Neural progenitor cell (in vitro differentiated cells): ENCODE measurements around the gene TMCC3. TPM values are rescaled to one million over a fixed set of nuclear protein-coding genes. Genes with fewer than 3 reads are reported as not detected.

Experiments used
- DNase-seq: peaks from one replicate; pipeline ENCODE4 v3.0.0-alpha.2; 2016; ENCODE audit warnings: low spot score
- H2AFZ ChIP-seq: fragments of 200-600 bp; sonication (generic); replicated peaks from 2 replicates; pipeline ENCODE4 v1.6.1; 2016; ENCODE audit warnings: antibody characterized with exemption
- H3F3A ChIP-seq: fragments of 200-600 bp; sonication (generic); 2 replicates; pipeline ENCODE4 v1.6.1; 2016; ENCODE audit warnings: antibody characterized with exemption, low read depth
- H3K27ac ChIP-seq: fragments of 200-600 bp; sonication (generic); 2 replicates; pipeline ENCODE4 v1.5.1; 2016; ENCODE audit warnings: mild to moderate bottlenecking
- H3K27me3 ChIP-seq: fragments of 200-600 bp; sonication (generic); 2 replicates; pipeline ENCODE4 v1.6.1; 2016; ENCODE audit warnings: mild to moderate bottlenecking, moderate library complexity
- H3K36me3 ChIP-seq: fragments of 200-600 bp; sonication (generic); 2 replicates; pipeline ENCODE4 v1.5.1; 2016
- H3K4me1 ChIP-seq: fragments of 200-600 bp; sonication (generic); 2 replicates; pipeline ENCODE4 v1.6.1; 2016; ENCODE audit warnings: mixed run types
- H3K4me2 ChIP-seq: fragments of 200-600 bp; sonication (generic); 2 replicates; pipeline ENCODE4 v1.6.1; 2016
- H3K4me3 ChIP-seq: fragments of 200-600 bp; sonication (generic); 2 replicates; pipeline ENCODE4 v1.5.1; 2016
- H3K79me2 ChIP-seq: fragments of 200-600 bp; sonication (generic); 2 replicates; pipeline ENCODE4 v1.6.1; 2016; ENCODE audit warnings: low read depth
- H3K9ac ChIP-seq: fragments of 200-600 bp; sonication (generic); 2 replicates; pipeline ENCODE4 v1.6.1; 2016
- H3K9me3 ChIP-seq: fragments of 200-600 bp; sonication (generic); 2 replicates; pipeline ENCODE4 v1.5.1; 2016; ENCODE audit warnings: low read depth
- H4K20me1 ChIP-seq: fragments of 200-600 bp; sonication (generic); 2 replicates; pipeline ENCODE4 v1.6.1; 2016; ENCODE audit warnings: low read depth
- H3K27ac Mint-ChIP-seq: 3 replicates; pipeline ENCODE4 v1.8.0; 2021; ENCODE audit warnings: mixed read lengths
- H3K27me3 Mint-ChIP-seq: 2 replicates; pipeline ENCODE4 v1.8.0; 2022; ENCODE audit warnings: low read depth, mild to moderate bottlenecking, inconsistent platforms, moderate library complexity, mixed read lengths; ENCODE audit not compliant: insufficient read depth
- H3K36me3 Mint-ChIP-seq: 3 replicates; pipeline ENCODE4 v1.8.0; 2021; ENCODE audit warnings: mixed read lengths
- H3K4me1 Mint-ChIP-seq: 3 replicates; pipeline ENCODE4 v1.8.0; 2021; ENCODE audit warnings: mixed read lengths
- H3K4me3 Mint-ChIP-seq: 3 replicates; pipeline ENCODE4 v1.8.0; 2021; ENCODE audit warnings: mild to moderate bottlenecking, moderate library complexity, mixed read lengths
- H3K9me3 Mint-ChIP-seq: 3 replicates; pipeline ENCODE4 v1.8.0; 2020; ENCODE audit warnings: mixed read lengths
- EZH2 ChIP-seq: fragments of 200-600 bp; sonication (generic); IDR thresholded peaks from 2 replicates; pipeline ENCODE4 v1.6.1; 2017; ENCODE audit warnings: antibody characterized with exemption, mild to moderate bottlenecking, moderate library complexity
- EZH2phosphoT487 ChIP-seq: fragments of 200-600 bp; sonication (generic); IDR thresholded peaks from 2 replicates; pipeline ENCODE4 v1.6.1; 2017; ENCODE audit warnings: antibody characterized with exemption
- total RNA-seq: library from RNA; depleted of rRNA; stranded (reverse); fragments of >200 nt; gene quantifications from 2 replicates; pipeline ENCODE4 v1.2.3, GENCODE V29; 2015; ENCODE audit warnings: low replicate concordance
- TF ChIP-seq, protein P1 (sequence below): fragments of 200-600 bp; sonication (generic); IDR thresholded peaks from 2 replicates; pipeline ENCODE4 v1.5.1; 2017; ENCODE audit warnings: antibody characterized with exemption, mild to moderate bottlenecking

TMCC3 gene
- total RNA-seq, 1 donor from 2014 or later, result 9.5 TPM

DNA sequence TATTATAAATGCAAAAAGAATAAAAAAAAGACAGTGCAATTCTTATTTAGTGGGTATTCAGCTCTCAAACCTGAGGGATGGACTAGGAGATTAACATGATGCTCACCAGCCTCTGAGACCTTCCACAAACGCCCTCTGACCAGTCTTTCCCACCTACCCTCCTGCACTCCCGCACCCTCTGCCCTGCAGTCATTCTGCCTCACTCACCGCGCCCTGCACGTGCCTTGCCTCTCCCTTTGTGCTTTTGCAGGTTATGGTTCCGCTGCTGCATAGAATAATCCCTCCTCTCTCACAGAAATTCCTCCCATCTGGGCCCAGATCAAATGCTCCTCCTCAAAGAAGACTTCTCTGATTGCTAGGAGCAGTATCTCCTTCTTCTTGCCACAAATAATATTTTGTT is 28.5 kb upstream of the TMCC3 start:
- Histone ChIP-seq H3K79me2 (no peaks in the 10 kb centered on the region), H2AFZ (no peak overlapping the region), H3F3A (no peaks in the 10 kb centered on the region), H3K9me3 (no peaks in the 10 kb centered on the region), H3K4me3 (no peak overlapping the region), H3K4me1 (no peaks in the 10 kb centered on the region), H3K27ac (no peak overlapping the region), H3K9ac (no peak overlapping the region), H3K27me3 (no peaks in the 10 kb centered on the region), H4K20me1 (no peaks in the 10 kb centered on the region), H3K36me3 (no peaks in the 10 kb centered on the region), H3K4me2 (no peak overlapping the region)
- peaks cover 8% of the 10 kb centered on the region for H3K27me3 Mint-ChIP-seq
- H3K4me1 Mint-ChIP-seq, result peaks cover 8% of the 10 kb centered on the region
- H3K36me3 Mint-ChIP-seq, result no peaks in the 10 kb centered on the region
- no peak for DNase-seq
- TF ChIP-seq, protein P1, sequence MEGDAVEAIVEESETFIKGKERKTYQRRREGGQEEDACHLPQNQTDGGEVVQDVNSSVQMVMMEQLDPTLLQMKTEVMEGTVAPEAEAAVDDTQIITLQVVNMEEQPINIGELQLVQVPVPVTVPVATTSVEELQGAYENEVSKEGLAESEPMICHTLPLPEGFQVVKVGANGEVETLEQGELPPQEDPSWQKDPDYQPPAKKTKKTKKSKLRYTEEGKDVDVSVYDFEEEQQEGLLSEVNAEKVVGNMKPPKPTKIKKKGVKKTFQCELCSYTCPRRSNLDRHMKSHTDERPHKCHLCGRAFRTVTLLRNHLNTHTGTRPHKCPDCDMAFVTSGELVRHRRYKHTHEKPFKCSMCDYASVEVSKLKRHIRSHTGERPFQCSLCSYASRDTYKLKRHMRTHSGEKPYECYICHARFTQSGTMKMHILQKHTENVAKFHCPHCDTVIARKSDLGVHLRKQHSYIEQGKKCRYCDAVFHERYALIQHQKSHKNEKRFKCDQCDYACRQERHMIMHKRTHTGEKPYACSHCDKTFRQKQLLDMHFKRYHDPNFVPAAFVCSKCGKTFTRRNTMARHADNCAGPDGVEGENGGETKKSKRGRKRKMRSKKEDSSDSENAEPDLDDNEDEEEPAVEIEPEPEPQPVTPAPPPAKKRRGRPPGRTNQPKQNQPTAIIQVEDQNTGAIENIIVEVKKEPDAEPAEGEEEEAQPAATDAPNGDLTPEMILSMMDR, result no peak
- no peak for TF ChIP-seq EZH2
- no peak for TF ChIP-seq EZH2phosphoT487
- H3K4me3 Mint-ChIP-seq, result no peak overlapping the region
- no peak overlapping the region for H3K27ac Mint-ChIP-seq
- H3K9me3 Mint-ChIP-seq, result peaks cover 3% of the 10 kb centered on the region

DNA sequence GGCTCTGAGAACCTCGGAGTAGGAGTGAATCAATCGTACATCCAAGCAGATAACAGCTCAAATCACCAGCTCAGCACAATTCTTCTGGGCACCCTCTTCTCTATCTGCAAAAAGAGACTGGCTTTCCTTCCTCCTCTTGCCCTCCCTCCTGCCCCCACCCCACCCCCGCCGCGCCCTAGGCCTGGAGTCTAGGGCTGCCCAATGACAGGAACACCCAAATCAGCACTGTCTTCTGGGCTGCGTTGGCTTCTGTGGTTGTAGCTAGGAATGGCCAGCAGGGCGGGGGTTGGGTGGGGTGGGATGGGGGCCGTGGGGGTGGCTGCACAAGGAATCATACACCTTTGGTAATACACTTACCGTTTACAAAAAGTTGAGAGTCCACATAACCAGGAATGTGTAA is 28.0 kb upstream of the TMCC3 start:
- TF ChIP-seq, protein P1, result no peak
- no peak overlapping the region for H3K27ac ChIP-seq
- no peaks in the 10 kb centered on the region for H3K9me3 ChIP-seq
- no peaks in the 10 kb centered on the region for H3K36me3 Mint-ChIP-seq
- no peak overlapping the region for H3K4me3 Mint-ChIP-seq
- DNase-seq, result no peak
- peaks cover 3% of the 10 kb centered on the region for H3K9me3 Mint-ChIP-seq
- no peaks in the 10 kb centered on the region for H4K20me1 ChIP-seq
- H3F3A ChIP-seq, result no peaks in the 10 kb centered on the region
- no peak overlapping the region for H3K4me3 ChIP-seq
- H3K9ac ChIP-seq, result no peak overlapping the region
- H3K4me1 ChIP-seq, result no peaks in the 10 kb centered on the region
- no peaks in the 10 kb centered on the region for H3K79me2 ChIP-seq
- no peak overlapping the region for H3K27ac Mint-ChIP-seq
- peaks cover 6% of the 10 kb centered on the region for H3K27me3 Mint-ChIP-seq
- no peak overlapping the region for H2AFZ ChIP-seq
- H3K36me3 ChIP-seq, result no peaks in the 10 kb centered on the region
- no peak overlapping the region for H3K4me2 ChIP-seq
- no peaks in the 10 kb centered on the region for H3K27me3 ChIP-seq
- peaks cover 11% of the 10 kb centered on the region for H3K4me1 Mint-ChIP-seq

DNA sequence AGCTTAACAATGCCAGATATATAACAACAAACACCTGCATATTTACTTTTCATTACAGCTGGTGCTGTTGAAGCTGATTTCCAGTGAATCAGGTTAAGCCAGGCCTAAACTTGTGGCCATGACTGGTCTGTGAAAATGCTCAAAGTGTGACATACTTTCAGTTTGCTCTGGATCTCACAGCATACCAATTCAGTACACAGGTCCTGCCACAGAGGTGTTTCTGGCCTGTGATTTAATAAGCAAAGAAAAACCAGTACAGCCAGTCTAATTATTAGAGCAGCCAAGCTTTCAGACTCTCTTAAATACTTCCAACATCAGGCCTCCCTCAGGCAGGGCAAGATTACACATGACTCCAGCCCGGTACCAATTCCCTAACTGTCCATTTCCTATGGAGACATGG is 27.4 kb upstream of the TMCC3 start:
- peaks cover 12% of the 10 kb centered on the region for H3K4me1 Mint-ChIP-seq
- H2AFZ ChIP-seq, result no peak overlapping the region
- no peaks in the 10 kb centered on the region for H3K79me2 ChIP-seq

More for the DNA sequence above, 27.4 kb upstream of the TMCC3 start:
- Histone ChIP-seq H3K36me3 (no peaks in the 10 kb centered on the region), H3K27me3 (no peaks in the 10 kb centered on the region), H3K4me3 (no peak overlapping the region), H3K9me3 (no peaks in the 10 kb centered on the region), H3K27ac (no peak overlapping the region), H3F3A (no peaks in the 10 kb centered on the region), H4K20me1 (no peaks in the 10 kb centered on the region), H3K9ac (no peak overlapping the region), H3K4me1 (no peaks in the 10 kb centered on the region), H3K4me2 (no peak overlapping the region)
- DNase-seq, result no peak
- Mint-ChIP-seq H3K4me3 (no peak overlapping the region), H3K9me3 (peaks cover 3% of the 10 kb centered on the region), H3K36me3 (no peaks in the 10 kb centered on the region), H3K27ac (no peak overlapping the region), H3K27me3 (peaks cover 6% of the 10 kb centered on the region)
- TF ChIP-seq, protein P1, result no peak
- TF ChIP-seq EZH2phosphoT487 (no peak), EZH2 (no peak)
